Kidney (tissue), 14 donors: ENCODE results near the gene SF3B1. TPM values are rescaled to one million over a fixed set of nuclear protein-coding genes. Genes with fewer than 3 reads are reported as not detected.

Experiments
- DNase-seq, 5 donors: peaks; one replicate each; pipeline ENCODE4 v3.0.0-alpha.2; 2013 to 2020
- FAIRE-seq: peaks from 2 replicates; lab custom pipeline; 2012; peaks lifted over from hg19 to GRCh38; lab: Jason Lieb, UNC
- H3K27ac ChIP-seq, 2 donors: one replicate each; pipeline ENCODE4 v1.7.0; 2013; ENCODE audit warnings: low read depth in 2 of 2, low read length in 2 of 2, inconsistent platforms in 1 of 2
- H3K27me3 ChIP-seq: one replicate; pipeline ENCODE4 v1.7.1; 2013; ENCODE audit warnings: low read length, inconsistent platforms; ENCODE audit not compliant: control insufficient read depth, insufficient read depth
- H3K36me3 ChIP-seq, 3 donors: one replicate each; pipeline versions ENCODE4 v1.7.0 to v1.7.1; 2013; ENCODE audit warnings: low read length in 3 of 3, control low read depth in 1 of 3, inconsistent platforms in 1 of 3; ENCODE audit not compliant: insufficient read depth in 3 of 3, control insufficient read depth in 2 of 3
- H3K4me1 ChIP-seq, 3 donors: one replicate each; pipeline versions ENCODE4 v1.7.0 to v1.7.1; 2013; ENCODE audit warnings: low read length in 3 of 3, inconsistent platforms in 1 of 3, low read depth in 1 of 3; ENCODE audit not compliant: control insufficient read depth in 2 of 3, insufficient read depth in 2 of 3
- H3K4me3 ChIP-seq, 3 donors: one replicate each; pipeline versions ENCODE4 v1.7.0 to v1.8.1; 2013; ENCODE audit warnings: low read length in 3 of 3, control low read depth in 1 of 3, inconsistent platforms in 1 of 3
- H3K9ac ChIP-seq, 3 donors: one replicate each; pipeline versions ENCODE4 v1.7.0 to v1.7.1; 2013; ENCODE audit warnings: low read length in 3 of 3, control low read depth in 1 of 3, inconsistent platforms in 1 of 3
- H3K9me3 ChIP-seq, 3 donors: one replicate each; pipeline versions ENCODE4 v1.7.0 to v1.7.1; 2013; ENCODE audit warnings: low read length in 3 of 3, control low read depth in 1 of 3, inconsistent platforms in 1 of 3; ENCODE audit not compliant: control insufficient read depth in 2 of 3, insufficient read depth in 1 of 3
- CTCF ChIP-seq: IDR thresholded peaks from 3 replicates; pipeline ENCODE4 v1.5.1; 2012; ENCODE audit warnings: mild to moderate bottlenecking, moderate library complexity, borderline replicate concordance; ENCODE audit not compliant: insufficient read depth; ENCODE audit errors: extremely low read depth
- intact Hi-C: fragments of 100-400 bp; cut with DNase I; formaldehyde crosslinking; loops from one replicate; pipeline ENCODE4 v1.11.1; 2022
- polyA plus RNA-seq: library from polyadenylated mRNA; stranded (reverse); fragments of 350-450 nt; fragmentation: Illumina TruSeq; extraction: RNeasy Lipid Tissue Mini Kit (QIAGEN cat#74804); gene quantifications from one replicate; pipeline ENCODE4 v1.2.3, GENCODE V29; 2014; ENCODE audit warnings: low read depth, low replicate concordance; ENCODE audit not compliant: insufficient read depth
- total RNA-seq: library from RNA; stranded (reverse); fragmentation: NEBNext Ultra II Directional; extraction: Animal tissue kit (Norgen Biotek cat#: 25700); gene quantifications from one replicate; pipeline ENCODE4 v1.2.1, GENCODE V29; 2021
- donor health status: control.
- donor health status: control.
- donor health status: control.
- donor health status: control.
- donor health status: control.
- donor health status: DM: yes; HTN: yes; CAD: no.
- donor health status: Normal renal cell carcinoma (clear cell type).

SF3B1 gene
- total and polyA plus RNA-seq, 2 donors from 2014 or later = 185 to 244 TPM

GRCh38 chr2:197353393-197354168 lies 81.2 kb downstream of the SF3B1 start:
- TF ChIP-seq CTCF = no peak
- no peak for FAIRE-seq

GRCh38 chr2:197349699-197350098 lies 85.1 kb downstream of the SF3B1 start:
- no peak overlapping the region for H3K9ac ChIP-seq
- FAIRE-seq = no peak
- H3K4me1 ChIP-seq = no peaks in the 10 kb centered on the region
- H3K36me3 ChIP-seq = no peaks in the 10 kb centered on the region
- no peaks in the 10 kb centered on the region for H3K27me3 ChIP-seq
- no peaks in the 10 kb centered on the region for H3K9me3 ChIP-seq
- intact Hi-C loops = no loop called here
- TF ChIP-seq CTCF = no peak
- no peak overlapping the region for H3K27ac ChIP-seq
- H3K4me3 ChIP-seq = no peak overlapping the region
- DNase-seq = no peak

More at GRCh38 chr2:197353393-197354168, 81.2 kb downstream of the SF3B1 start:
- intact Hi-C loops = no loop called here
- Histone ChIP-seq H3K4me3 (no peak overlapping the region), H3K9ac (no peak overlapping the region), H3K27ac (no peak overlapping the region), H3K36me3 (no peaks in the 10 kb centered on the region), H3K27me3 (no peaks in the 10 kb centered on the region), H3K9me3 (no peaks in the 10 kb centered on the region), H3K4me1 (no peaks in the 10 kb centered on the region)
- DNase-seq = no peak

- Histone ChIP-seq H3K27me3 (no peaks in the 10 kb centered on the region), H3K9ac (no peak overlapping the region), H3K9me3 (no peaks in the 10 kb centered on the region), H3K4me1 (no peaks in the 10 kb centered on the region), H3K4me3 (no peak overlapping the region), H3K36me3 (no peaks in the 10 kb centered on the region), H3K27ac (no peak overlapping the region)
- intact Hi-C loops = no loop called here
- no peak for DNase-seq
- TF ChIP-seq CTCF = no peak
- FAIRE-seq = no peak
Measured at GRCh38 chr2:197348721-197349360, 86.0 kb downstream of the SF3B1 start.
